Activated T-helper 1 cell treated with anti-CD3 and anti-CD28 coated beads, Interleukin-12 subunit alpha, Interleukin-12 subunit beta, Interleukin-2, Interleukin-4 antibody, amounts not matched to agents 30 ng/mL and 10 ng/mL and 1 ng/mL, durations not matched to agents 14 hours and 24 hours and 36 hours (primary cell): Measurements from ENCODE around the gene MED14. TPM values are rescaled to one million over a fixed set of nuclear protein-coding genes. Genes with fewer than 3 reads are reported as not detected.
A peak's percentile ranks its signal among the peaks of the same experiment; 100 is the strongest.
"Not testable (repeated sequence)": the region's sequence is repeated elsewhere in the genome, so short reads cannot be mapped to it uniquely, and the experiment has no call there.

ENCODE experiments used
- DNase-seq: peaks from one replicate; pipeline ENCODE4 v3.0.0; 2021; ENCODE audit warnings: low spot score
- H3K27ac Mint-ChIP-seq: one replicate; pipeline ENCODE4 v1.8.0; 2021; ENCODE audit warnings: mild to moderate bottlenecking, mixed read lengths
- H3K27me3 Mint-ChIP-seq: one replicate; pipeline ENCODE4 v1.8.0; 2022; ENCODE audit warnings: mild to moderate bottlenecking, moderate library complexity, mixed read lengths; ENCODE audit not compliant: insufficient read depth
- H3K36me3 Mint-ChIP-seq: one replicate; pipeline ENCODE4 v1.8.0; 2021; ENCODE audit warnings: low read depth, mixed read lengths
- H3K4me1 Mint-ChIP-seq: one replicate; pipeline ENCODE4 v1.8.0; 2021; ENCODE audit warnings: low read depth, mixed read lengths
- H3K4me3 Mint-ChIP-seq: one replicate; pipeline ENCODE4 v1.8.0; 2021; ENCODE audit warnings: mild to moderate bottlenecking, moderate library complexity, mixed read lengths
- H3K9me3 Mint-ChIP-seq: one replicate; pipeline ENCODE4 v1.8.0; 2021; ENCODE audit warnings: mixed read lengths
- intact Hi-C: fragments of 100-400 bp; cut with micrococcal nuclease; formaldehyde crosslinking; loops from one replicate; pipeline ENCODE4 v1.15.1; 2024
- total RNA-seq: library from RNA; stranded (reverse); gene quantifications from 2 replicates; pipeline ENCODE4 v1.2.3, GENCODE V29; 2022

MED14 gene
- 36.4 and 40.9 TPM in 2 replicates for total RNA-seq

GRCh38 chrX:40735325-40736169 is at the start of gene MED14:
TSS of gene MED14 (minus strand) at chrX:40735542. CDS start at chrX:40735412, 130 bp downstream.
- peak within 1 kb of the TSS; percentile 90 for H3K27ac Mint-ChIP-seq
- H3K4me1 Mint-ChIP-seq, result peaks cover 30% of the 10 kb centered on the region
- no peaks in the 10 kb centered on the region for H3K27me3 Mint-ChIP-seq
- H3K36me3 Mint-ChIP-seq, result no peaks in the 10 kb centered on the region
- intact Hi-C loops, result loop anchor here (1.0 to 5.0 kb wide), 8 partner anchors 59 to 602 kb away; partner anchors contain the start of genes ATP6AP2 and CXorf38
- peak within 1 kb of the TSS; percentile 87 for H3K4me3 Mint-ChIP-seq
- H3K9me3 Mint-ChIP-seq, result no peaks in the 10 kb centered on the region
- DNase-seq, result peak; percentile 82

DNA sequence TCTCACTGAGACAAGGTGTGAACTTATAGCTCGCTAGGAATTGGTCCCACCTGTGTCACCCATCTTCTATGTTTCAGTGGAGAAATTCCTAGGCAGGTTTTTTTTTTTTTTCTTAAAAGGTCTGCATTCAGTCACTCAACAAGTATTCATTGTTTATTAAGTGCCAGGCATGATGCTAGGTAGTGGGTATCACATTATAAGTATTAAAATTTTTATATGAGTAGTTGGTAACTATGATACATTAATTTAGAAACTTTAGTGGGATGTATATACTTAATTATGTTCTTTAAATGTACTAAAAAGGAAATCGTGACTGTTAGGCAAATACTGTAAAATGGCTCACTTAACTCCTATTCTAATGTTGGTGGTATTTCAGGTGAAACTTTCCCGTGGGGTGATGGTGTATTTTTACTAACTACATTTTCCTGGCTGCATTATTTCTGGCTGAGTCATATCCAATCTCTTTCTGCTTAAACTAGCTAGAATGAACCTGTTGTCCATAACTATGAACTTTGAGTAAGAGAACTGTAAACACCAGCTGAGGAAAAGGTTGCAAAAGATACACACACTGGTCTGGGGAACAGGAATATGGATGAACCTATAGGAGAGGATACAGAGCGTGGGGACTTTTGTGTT is 49.3 kb upstream of the MED14 start:
- Mint-ChIP-seq H3K27ac (no peak overlapping the region), H3K36me3 (no peaks in the 10 kb centered on the region), H3K4me3 (no peak overlapping the region), H3K9me3 (no peaks in the 10 kb centered on the region), H3K27me3 (peaks cover 2% of the 10 kb centered on the region), H3K4me1 (no peaks in the 10 kb centered on the region)
- intact Hi-C loops, result no loop called here
- DNase-seq, result no peak

DNA sequence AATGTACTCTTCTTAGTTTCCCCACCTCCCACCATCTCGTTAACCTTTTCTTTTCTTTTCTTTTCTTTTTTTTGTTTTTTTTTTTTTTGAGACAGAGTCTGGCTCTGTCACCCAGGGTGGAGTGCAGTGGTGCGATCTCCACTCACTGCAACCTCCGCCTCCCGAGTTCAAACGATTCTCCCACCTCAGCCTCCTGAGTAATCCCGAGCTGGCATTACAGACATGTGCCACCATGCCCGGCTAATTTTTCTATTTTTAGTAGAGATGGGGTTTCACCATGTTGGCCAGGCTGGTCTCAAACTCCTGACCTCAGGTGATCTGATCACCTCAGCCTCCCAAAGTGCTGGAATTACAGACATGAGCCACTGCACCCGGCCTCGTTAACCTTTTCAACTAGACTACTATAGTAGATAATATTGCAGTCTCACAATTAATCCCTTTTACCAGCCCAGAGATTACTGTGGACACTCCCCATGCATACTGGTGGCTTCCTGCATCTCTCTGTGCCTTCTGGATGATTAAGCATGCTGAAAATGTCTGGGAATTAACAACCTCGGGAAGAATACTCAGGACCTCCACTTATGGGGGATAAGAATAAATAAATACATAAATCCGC is 47.4 kb upstream of the MED14 start:
- DNase-seq, intact Hi-C loops, H3K27ac Mint-ChIP-seq, H3K36me3 Mint-ChIP-seq, H3K9me3 Mint-ChIP-seq, H3K27me3 Mint-ChIP-seq, H3K4me3 Mint-ChIP-seq, H3K4me1 Mint-ChIP-seq: not testable (repeated sequence)

- H3K4me3 Mint-ChIP-seq, result no peak overlapping the region
- H3K9me3 Mint-ChIP-seq, result no peaks in the 10 kb centered on the region
- peaks cover 2% of the 10 kb centered on the region for H3K27me3 Mint-ChIP-seq
- no peaks in the 10 kb centered on the region for H3K36me3 Mint-ChIP-seq
- intact Hi-C loops, result no loop called here
- no peak for DNase-seq
- no peak overlapping the region for H3K27ac Mint-ChIP-seq
- H3K4me1 Mint-ChIP-seq, result no peaks in the 10 kb centered on the region
These were observed 45.6 kb upstream of the MED14 start for GRCh38 chrX:40780951-40781350.

- Mint-ChIP-seq H3K4me1 (no peaks in the 10 kb centered on the region), H3K4me3 (no peak overlapping the region), H3K36me3 (no peaks in the 10 kb centered on the region), H3K27me3 (peaks cover 2% of the 10 kb centered on the region), H3K9me3 (no peaks in the 10 kb centered on the region), H3K27ac (no peak overlapping the region)
- intact Hi-C loops, result no loop called here
- DNase-seq, result no peak
These were observed 44.7 kb upstream of the MED14 start for GRCh38 chrX:40780082-40780481.

DNA sequence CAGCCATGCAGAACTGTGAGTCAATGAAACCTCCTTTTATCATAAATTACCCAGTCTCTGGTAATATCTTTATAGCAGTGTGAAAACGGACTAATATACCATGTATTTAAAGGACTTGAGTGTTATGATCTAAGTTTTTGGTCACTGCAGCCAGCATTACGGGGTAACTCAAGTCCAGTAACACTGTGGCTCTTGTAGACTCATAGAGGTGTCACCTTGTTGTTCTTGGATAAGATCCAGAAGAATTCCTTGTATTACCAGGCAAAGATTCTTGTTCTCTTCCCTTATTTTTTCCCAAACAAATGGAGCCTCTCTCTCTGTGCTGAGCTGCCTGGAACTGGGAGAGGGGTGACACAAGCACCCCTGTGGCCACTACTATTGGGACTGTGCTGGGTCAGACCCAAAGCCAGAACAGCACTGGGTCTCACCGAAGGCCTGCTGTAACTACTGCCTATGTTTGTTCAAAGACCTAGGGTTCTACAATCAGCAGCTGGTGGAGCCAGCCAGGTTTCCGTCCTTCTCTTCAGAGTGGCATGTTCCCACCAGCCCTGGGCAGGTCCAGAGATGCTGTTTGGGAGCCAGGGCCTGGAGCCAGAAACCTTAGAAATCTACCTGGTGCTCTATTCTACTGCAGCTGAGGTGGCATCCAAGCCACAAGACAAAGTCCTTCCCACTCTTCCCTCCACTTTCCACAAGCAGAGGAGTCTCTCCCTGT is 43.7 kb upstream of the MED14 start:
- H3K36me3 Mint-ChIP-seq, result no peaks in the 10 kb centered on the region

GRCh38 chrX:40773809-40774208 is 38.5 kb upstream of the MED14 start:
- no peaks in the 10 kb centered on the region for H3K36me3 Mint-ChIP-seq
- peaks cover 9% of the 10 kb centered on the region for H3K27me3 Mint-ChIP-seq
- H3K4me1 Mint-ChIP-seq, result no peaks in the 10 kb centered on the region
- H3K27ac Mint-ChIP-seq, result no peak overlapping the region
- DNase-seq, result no peak
- no peaks in the 10 kb centered on the region for H3K9me3 Mint-ChIP-seq
- no peak overlapping the region for H3K4me3 Mint-ChIP-seq
- intact Hi-C loops, result no loop called here

More for the DNA sequence above, 43.7 kb upstream of the MED14 start:
- H3K27me3 Mint-ChIP-seq, result peaks cover under 1% of the 10 kb centered on the region
- intact Hi-C loops, result no loop called here
- no peak for DNase-seq
- no peaks in the 10 kb centered on the region for H3K4me1 Mint-ChIP-seq
- H3K27ac Mint-ChIP-seq, result no peak overlapping the region
- no peaks in the 10 kb centered on the region for H3K9me3 Mint-ChIP-seq
- no peak overlapping the region for H3K4me3 Mint-ChIP-seq

GRCh38 chrX:40773188-40773587 is 37.8 kb upstream of the MED14 start:
- intact Hi-C loops, result no loop called here
- DNase-seq, result no peak
- Mint-ChIP-seq H3K27me3 (peaks cover 9% of the 10 kb centered on the region), H3K27ac (no peak overlapping the region), H3K4me3 (no peak overlapping the region), H3K36me3 (no peaks in the 10 kb centered on the region), H3K9me3 (no peaks in the 10 kb centered on the region), H3K4me1 (no peaks in the 10 kb centered on the region)

- no peaks in the 10 kb centered on the region for H3K36me3 Mint-ChIP-seq
- H3K27me3 Mint-ChIP-seq, result peaks cover 9% of the 10 kb centered on the region
- no peaks in the 10 kb centered on the region for H3K9me3 Mint-ChIP-seq
- no peak for DNase-seq
- H3K4me3 Mint-ChIP-seq, result no peak overlapping the region
- intact Hi-C loops, result no loop called here
- H3K4me1 Mint-ChIP-seq, result no peaks in the 10 kb centered on the region
- no peak overlapping the region for H3K27ac Mint-ChIP-seq
These were observed 36.9 kb upstream of the MED14 start for GRCh38 chrX:40772290-40772689.

GRCh38 chrX:40761762-40762161 is 26.4 kb upstream of the MED14 start:
- Mint-ChIP-seq H3K36me3 (no peaks in the 10 kb centered on the region), H3K27me3 (peaks cover 3% of the 10 kb centered on the region), H3K27ac (no peak overlapping the region), H3K9me3 (no peaks in the 10 kb centered on the region), H3K4me1 (no peaks in the 10 kb centered on the region), H3K4me3 (no peak overlapping the region)
- intact Hi-C loops, result no loop called here
- no peak for DNase-seq

DNA sequence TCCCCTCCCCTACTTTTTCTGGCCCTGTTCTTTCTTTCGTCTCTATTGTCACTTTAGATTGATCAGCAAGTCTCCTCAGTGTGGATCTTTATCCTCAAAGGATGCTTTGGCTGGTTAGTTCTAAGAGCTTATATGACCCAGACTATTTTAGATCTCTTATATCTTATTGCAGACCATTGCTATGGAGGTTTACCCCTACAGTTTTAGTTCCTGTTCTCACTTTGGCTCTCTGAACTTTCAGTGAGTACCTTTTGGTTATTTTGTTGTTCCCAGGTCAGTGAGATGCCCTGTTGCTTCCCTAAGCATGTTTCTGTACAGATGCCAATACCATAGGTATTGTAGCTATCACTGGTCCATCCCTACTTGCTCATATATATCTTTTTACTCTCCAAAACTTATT is 24.0 kb upstream of the MED14 start:
- DNase-seq, result no peak
- no peaks in the 10 kb centered on the region for H3K9me3 Mint-ChIP-seq
- H3K4me3 Mint-ChIP-seq, result no peak overlapping the region
- H3K36me3 Mint-ChIP-seq, result no peaks in the 10 kb centered on the region
- peaks cover 2% of the 10 kb centered on the region for H3K27me3 Mint-ChIP-seq
- no peaks in the 10 kb centered on the region for H3K4me1 Mint-ChIP-seq
- no peak overlapping the region for H3K27ac Mint-ChIP-seq
- intact Hi-C loops, result no loop called here

- H3K9me3 Mint-ChIP-seq, result peaks cover 12% of the 10 kb centered on the region
- DNase-seq, result no peak
- no peak overlapping the region for H3K4me3 Mint-ChIP-seq
- intact Hi-C loops, result no loop called here
- H3K36me3 Mint-ChIP-seq, result no peaks in the 10 kb centered on the region
- H3K27ac Mint-ChIP-seq, result no peak overlapping the region
- H3K27me3 Mint-ChIP-seq, result peaks cover 7% of the 10 kb centered on the region
- H3K4me1 Mint-ChIP-seq, result no peaks in the 10 kb centered on the region
These were observed 21.7 kb upstream of the MED14 start for GRCh38 chrX:40757058-40757457.
